Testis (tissue), 3 donors: ENCODE data around the gene LRMDA. TPM values are rescaled to one million over a fixed set of nuclear protein-coding genes. Genes with fewer than 3 reads are reported as not detected.

Source experiments
- DNase-seq: peaks from one replicate; pipeline ENCODE4 v3.0.0-alpha.2; 2019
- H3K27ac ChIP-seq, 2 donors: fragments of 200-600 bp; sonication (generic); one replicate each; pipeline ENCODE4 v1.5.1; 2019
- H3K27me3 ChIP-seq: fragments of 200-600 bp; sonication (generic); one replicate; pipeline ENCODE4 v1.5.1; 2019
- H3K36me3 ChIP-seq: fragments of 200-600 bp; sonication (generic); one replicate; pipeline ENCODE4 v1.5.1; 2017; ENCODE audit warnings: low read depth; ENCODE audit errors: missing control alignments
- H3K4me1 ChIP-seq: fragments of 200-600 bp; sonication (generic); one replicate; pipeline ENCODE4 v1.5.1; 2019
- H3K4me3 ChIP-seq, 2 donors: fragments of 200-600 bp; sonication (generic); one replicate each; pipeline ENCODE4 v1.5.1; 2017 to 2019
- H3K9me3 ChIP-seq: fragments of 200-600 bp; sonication (generic); one replicate; pipeline ENCODE4 v1.5.1; 2017
- CTCF ChIP-seq, 3 experiments: fragments of 450-650 bp in 2 of 3; fragments of 200-600 bp in 1 of 3; sonication (generic) in 1 of 3; IDR thresholded peaks; one replicate each; pipeline ENCODE4 v1.5.1; 2016 to 2019; ENCODE audit warnings: antibody characterized with exemption in 3 of 3, mild to moderate bottlenecking in 2 of 3, moderate library complexity in 1 of 3
- POLR2A ChIP-seq: fragments of 450-650 bp; IDR thresholded peaks from one replicate; pipeline ENCODE4 v1.6.1; 2017; ENCODE audit warnings: antibody characterized with exemption, mild to moderate bottlenecking, moderate library complexity
- WGBS, 2 donors: methylation state at CpG; one replicate each; pipeline ENCODE4 v1.1.5; 2018; 5-methylcytosine and 5-hydroxymethylcytosine counted together
- intact Hi-C: fragments of 100-400 bp; cut with DNase I; formaldehyde crosslinking; loops from one replicate; pipeline ENCODE4 v1.15.1; 2023; ENCODE audit warnings: low total_unique reads
- polyA plus RNA-seq: library from polyadenylated mRNA; stranded (reverse); fragments of 350-450 nt; fragmentation: Illumina TruSeq; extraction: RNeasy Lipid Tissue Mini Kit (QIAGEN cat#74804); gene quantifications from one replicate; pipeline ENCODE4 v1.2.3, GENCODE V29; 2014; ENCODE audit warnings: low read depth, low replicate concordance; ENCODE audit not compliant: insufficient read depth
- total RNA-seq, 2 donors: library from RNA; depleted of rRNA; stranded (reverse); fragments of >200 nt; gene quantifications; one replicate each; pipeline ENCODE4 v1.2.3, GENCODE V29; 2016

LRMDA gene
- total and polyA plus RNA-seq, 3 donors from 2014 or later, result 7.6 to 13.8 (median 10.6) TPM

GRCh38 chr10:76282061-76283025 is 850.9 kb downstream of the LRMDA start:
- Histone ChIP-seq H3K4me3 (no peak overlapping the region), H3K4me1 (peaks cover 4% of the 10 kb centered on the region), H3K9me3 (no peaks in the 10 kb centered on the region), H3K27ac (no peak overlapping the region), H3K36me3 (no peaks in the 10 kb centered on the region), H3K27me3 (no peaks in the 10 kb centered on the region)
- intact Hi-C loops, result no loop called here
- 63 to 73% methylated on average over 13 of the region's 13 CpGs for WGBS, 2 donors
- no peak for DNase-seq
- no peak for TF ChIP-seq POLR2A

GRCh38 chr10:76284351-76284750 is 852.9 kb downstream of the LRMDA start:
- H3K4me1 ChIP-seq, result no peaks in the 10 kb centered on the region
- 92% methylated on average over 2 of the region's 2 CpGs for WGBS, 2 donors
- TF ChIP-seq POLR2A (no peak), CTCF (IDR thresholded peaks at IDR 0.05) (no peak)
- H3K36me3 ChIP-seq, result no peaks in the 10 kb centered on the region
- H3K9me3 ChIP-seq, result no peaks in the 10 kb centered on the region
- no peak overlapping the region for H3K4me3 ChIP-seq
- DNase-seq, result no peak
- no peaks in the 10 kb centered on the region for H3K27me3 ChIP-seq
- intact Hi-C loops, result no loop called here
- H3K27ac ChIP-seq, result no peak overlapping the region

GRCh38 chr10:76285012-76285411 is 853.6 kb downstream of the LRMDA start:
- Histone ChIP-seq H3K4me1 (no peaks in the 10 kb centered on the region), H3K4me3 (no peak overlapping the region), H3K27ac (no peak overlapping the region), H3K27me3 (no peaks in the 10 kb centered on the region), H3K36me3 (no peaks in the 10 kb centered on the region), H3K9me3 (no peaks in the 10 kb centered on the region)
- intact Hi-C loops, result no loop called here
- TF ChIP-seq POLR2A (no peak), CTCF (IDR thresholded peaks at IDR 0.05) (no peak)
- WGBS, 2 donors, result 77 to 80% methylated on average over 1 of the region's 1 CpG
- no peak for DNase-seq

- 74 to 92% methylated on average over 2 of the region's 2 CpGs for WGBS, 2 donors
- TF ChIP-seq POLR2A (no peak), CTCF (IDR thresholded peaks at IDR 0.05) (no peak)
- Histone ChIP-seq H3K9me3 (no peaks in the 10 kb centered on the region), H3K4me1 (no peaks in the 10 kb centered on the region), H3K4me3 (no peak overlapping the region), H3K27ac (no peak overlapping the region), H3K36me3 (no peaks in the 10 kb centered on the region), H3K27me3 (no peaks in the 10 kb centered on the region)
- intact Hi-C loops, result no loop called here
- no peak for DNase-seq
Measured at GRCh38 chr10:76285515-76285914, 854.1 kb downstream of the LRMDA start.

GRCh38 chr10:76286536-76286935 is 855.1 kb downstream of the LRMDA start:
- WGBS, 2 donors, result 47 to 63% methylated on average over 1 of the region's 1 CpG
- H3K4me3 ChIP-seq, result no peak overlapping the region
- intact Hi-C loops, result no loop called here
- no peaks in the 10 kb centered on the region for H3K36me3 ChIP-seq
- no peak overlapping the region for H3K27ac ChIP-seq
- no peaks in the 10 kb centered on the region for H3K4me1 ChIP-seq
- no peak for DNase-seq
- no peaks in the 10 kb centered on the region for H3K27me3 ChIP-seq
- no peaks in the 10 kb centered on the region for H3K9me3 ChIP-seq
- no peak for TF ChIP-seq POLR2A
- TF ChIP-seq CTCF (IDR thresholded peaks at IDR 0.05), result no peak
